ENCODE results near the gene DDRGK1.

DDRGK1 gene

DNA sequence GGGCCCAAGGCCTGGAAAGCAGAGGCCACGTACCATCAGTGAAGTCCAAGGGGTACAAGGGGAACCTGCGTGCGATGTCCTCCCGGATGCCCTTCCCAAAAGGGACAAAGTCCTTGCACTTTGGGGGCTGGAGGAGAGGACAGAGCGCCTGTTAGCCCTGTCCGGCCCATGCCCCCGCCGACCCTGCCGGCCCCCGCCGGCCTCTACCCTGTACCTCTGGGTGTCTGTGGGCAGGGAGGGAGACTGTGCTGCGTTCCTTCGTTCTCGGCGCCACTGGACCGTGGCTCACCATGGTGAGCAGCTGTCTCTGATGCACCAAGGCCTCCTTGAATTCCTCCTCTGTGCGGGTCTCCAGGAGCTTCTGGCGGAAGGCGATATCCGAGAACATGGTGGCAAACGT, 26.6 kb upstream of the DDRGK1 start:
- TF ChIP-seq SIN3A (IDR thresholded peaks at IDR 0.05; ENCODE audit: borderline replicate concordance, insufficient read depth, low read length), result no peak
- no peak for TF ChIP-seq REST (IDR thresholded peaks at IDR 0.05; ENCODE audit: insufficient read depth in 1 of 2, low read depth in 2 of 2, low read length in 2 of 2)
- TF ChIP-seq FOXP2 (optimal IDR thresholded peaks at IDR 0.05; ENCODE audit: borderline replicate concordance, extremely low read depth, extremely low read length, insufficient read depth), result no peak
- no peak for TF ChIP-seq TAF1 (IDR thresholded peaks at IDR 0.05; ENCODE audit: borderline replicate concordance, insufficient read depth, low read length)
- TF ChIP-seq POLR2AphosphoS5 (IDR thresholded peaks at IDR 0.05; ENCODE audit: low read depth, low read length), result no peak

- TF ChIP-seq POLR2AphosphoS5 (IDR thresholded peaks at IDR 0.05; ENCODE audit: low read depth, low read length) (no peak), SIN3A (IDR thresholded peaks at IDR 0.05; ENCODE audit: borderline replicate concordance, insufficient read depth, low read length) (no peak), REST (IDR thresholded peaks at IDR 0.05; ENCODE audit: insufficient read depth in 1 of 2, low read depth in 2 of 2, low read length in 2 of 2) (no peak), FOXP2 (optimal IDR thresholded peaks at IDR 0.05; ENCODE audit: borderline replicate concordance, extremely low read depth, extremely low read length, insufficient read depth) (no peak), TAF1 (IDR thresholded peaks at IDR 0.05; ENCODE audit: borderline replicate concordance, insufficient read depth, low read length) (no peak)
Measured at GRCh38 chr20:3229798-3230197, 25.3 kb upstream of the DDRGK1 start.

- TF ChIP-seq SIN3A (IDR thresholded peaks at IDR 0.05; ENCODE audit: borderline replicate concordance, insufficient read depth, low read length) (no peak), REST (IDR thresholded peaks at IDR 0.05; ENCODE audit: insufficient read depth in 1 of 2, low read depth in 2 of 2, low read length in 2 of 2) (no peak), TAF1 (IDR thresholded peaks at IDR 0.05; ENCODE audit: borderline replicate concordance, insufficient read depth, low read length) (no peak), POLR2AphosphoS5 (IDR thresholded peaks at IDR 0.05; ENCODE audit: low read depth, low read length) (no peak), FOXP2 (optimal IDR thresholded peaks at IDR 0.05; ENCODE audit: borderline replicate concordance, extremely low read depth, extremely low read length, insufficient read depth) (no peak)
Measured at GRCh38 chr20:3229158-3229557, 24.7 kb upstream of the DDRGK1 start.

- TF ChIP-seq SIN3A (IDR thresholded peaks at IDR 0.05; ENCODE audit: borderline replicate concordance, insufficient read depth, low read length), result no peak
- no peak for TF ChIP-seq REST (IDR thresholded peaks at IDR 0.05; ENCODE audit: insufficient read depth in 1 of 2, low read depth in 2 of 2, low read length in 2 of 2)
- no peak for TF ChIP-seq FOXP2 (optimal IDR thresholded peaks at IDR 0.05; ENCODE audit: borderline replicate concordance, extremely low read depth, extremely low read length, insufficient read depth)
- TF ChIP-seq POLR2AphosphoS5 (IDR thresholded peaks at IDR 0.05; ENCODE audit: low read depth, low read length), result no peak
- TF ChIP-seq TAF1 (IDR thresholded peaks at IDR 0.05; ENCODE audit: borderline replicate concordance, insufficient read depth, low read length), result no peak
Measured at GRCh38 chr20:3228750-3229032, 24.2 kb upstream of the DDRGK1 start.

Measured in PFSK-1 (cell line).